ENCODE measurements around the gene ILDR1. TPM values are rescaled to one million over a fixed set of nuclear protein-coding genes. Genes with fewer than 3 reads are reported as not detected.
"Not testable (repeated sequence)": the region's sequence is repeated elsewhere in the genome, so short reads cannot be mapped to it uniquely, and the experiment has no call there.

ILDR1 gene
- total and polyA plus RNA-seq, 8 donors, result 2.2 to 8.2 (median 5.2) TPM

DNA sequence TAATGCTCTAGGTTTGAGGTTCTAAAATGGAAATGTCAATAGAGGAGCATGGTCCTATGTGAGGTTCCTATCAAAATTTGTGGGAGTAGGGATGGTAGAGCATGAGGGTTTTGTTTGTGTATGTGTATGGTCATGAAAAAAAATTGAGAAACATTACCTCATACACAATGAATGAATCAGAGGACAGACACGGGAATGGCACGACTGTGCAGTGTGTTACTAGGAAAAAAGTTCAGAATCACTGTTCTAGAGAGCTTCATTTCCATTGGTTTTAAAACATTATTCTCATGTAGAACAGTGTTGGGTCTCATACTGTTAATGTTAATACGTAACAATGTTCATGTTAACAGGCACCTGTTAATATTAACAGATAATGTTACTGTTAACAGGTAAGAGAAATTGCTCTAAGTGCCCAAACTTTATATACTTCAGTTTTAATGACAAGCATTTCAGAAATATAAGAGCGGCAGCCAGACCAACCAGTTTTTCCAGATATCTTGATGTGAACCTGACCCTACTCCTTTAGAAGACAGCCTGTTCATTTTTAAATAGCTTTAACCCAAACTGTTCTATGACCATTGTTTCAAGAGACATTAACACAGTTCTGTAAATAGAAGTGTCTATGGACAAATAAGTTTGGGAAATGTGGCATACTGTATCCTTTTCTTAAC, 79.8 kb downstream of the ILDR1 start:
- no peak for TF ChIP-seq CTCF (IDR thresholded peaks at IDR 0.05)
- Histone ChIP-seq H3K9me3 (no peaks in the 10 kb centered on the region), H3K27ac (peak overlapping the region; percentile 8 to 78 (median 44)), H3K4me3 (no peak overlapping the region), H3K27me3 (no peaks in the 10 kb centered on the region), H3K36me3 (no peaks in the 10 kb centered on the region), H3K4me1 (peaks cover 27 to 28% (median 27%) of the 10 kb centered on the region in 3 donors)
- DNase-seq (peak in 3 of 6 donors; percentile 33 to 61 (median 36)), FAIRE-seq (peak; percentile 63), ATAC-seq (peak; percentile 80 to 85 (median 82))
- WGBS, 2 donors, result 11 to 14% methylated on average over 4 of the region's 4 CpGs
- intact Hi-C loops (cut with DNase I), result no loop called here

DNA sequence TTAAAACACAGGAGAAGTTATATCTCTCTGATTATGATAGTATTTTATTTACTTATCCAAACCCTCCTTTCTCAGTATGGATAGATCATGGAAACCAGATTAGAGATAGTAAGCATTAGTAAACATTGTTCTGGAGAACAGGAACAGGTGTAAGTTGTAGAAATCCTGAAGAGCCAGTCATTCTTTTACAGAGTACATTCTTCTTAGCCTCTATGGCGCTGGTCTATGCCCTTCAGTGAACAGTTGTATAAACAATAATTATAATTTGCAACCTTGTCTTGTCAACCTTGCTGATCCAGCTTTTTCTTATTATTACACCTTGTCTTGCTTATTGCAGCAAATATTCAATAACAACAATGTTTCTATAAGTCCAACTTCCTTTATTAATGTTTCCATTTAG, 80.5 kb downstream of the ILDR1 start:
- Histone ChIP-seq H3K36me3 (no peaks in the 10 kb centered on the region), H3K27me3 (no peaks in the 10 kb centered on the region), H3K4me1 (peaks cover 27 to 28% (median 27%) of the 10 kb centered on the region in 3 donors), H3K4me3 (no peak overlapping the region), H3K27ac (peak overlapping the region; percentile 8 to 78 (median 44)), H3K9me3 (no peaks in the 10 kb centered on the region)
- TF ChIP-seq CTCF (IDR thresholded peaks at IDR 0.05), result no peak
- 28 to 29% methylated on average over 1 of the region's 1 CpG for WGBS, 2 donors
- DNase-seq (no peak), FAIRE-seq (no peak), ATAC-seq (peak; percentile 45 to 62 (median 57))
- intact Hi-C loops (cut with DNase I), result no loop called here

DNA sequence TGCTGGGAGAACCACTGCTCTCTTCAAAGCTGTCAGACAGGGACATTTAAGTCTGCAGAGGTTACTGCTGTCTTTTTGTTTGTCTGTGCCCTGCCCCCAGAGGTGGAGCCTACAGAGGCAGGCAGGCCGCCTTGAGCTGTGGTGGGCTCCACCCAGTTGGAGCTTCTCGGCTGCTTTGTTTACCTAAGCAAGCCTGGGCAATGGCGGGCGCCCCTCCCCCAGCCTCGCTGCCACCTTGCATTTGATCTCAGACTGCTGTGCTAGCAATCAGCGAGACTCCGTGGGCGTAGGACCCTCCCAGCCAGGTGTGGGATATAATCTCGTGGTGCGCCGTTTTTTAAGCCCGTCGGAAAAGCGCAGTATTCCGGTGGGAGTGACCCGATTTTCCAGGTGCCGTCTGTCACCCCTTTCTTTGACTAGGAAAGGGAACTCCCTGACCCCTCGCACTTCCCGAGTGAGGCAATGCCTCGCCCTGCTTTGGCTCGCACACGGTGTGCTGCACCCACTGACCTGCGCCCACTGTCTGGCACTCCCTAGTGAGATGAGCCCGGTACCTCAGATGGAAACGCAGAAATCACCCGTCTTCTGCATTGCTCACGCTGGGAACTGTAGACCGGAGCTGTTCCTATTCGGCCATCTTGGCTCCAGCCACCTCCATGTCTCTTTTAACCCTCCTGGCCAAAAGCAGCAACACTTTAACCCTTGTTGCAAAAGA, 83.7 kb downstream of the ILDR1 start:
- FAIRE-seq; ATAC-seq; H3K27me3 ChIP-seq; intact Hi-C loops (cut with DNase I); DNase-seq; H3K9me3 ChIP-seq; H3K27ac ChIP-seq; H3K36me3 ChIP-seq; H3K4me3 ChIP-seq: not testable (repeated sequence)
- H3K4me1 ChIP-seq, result peaks cover 19 to 23% (median 20%) of the 10 kb centered on the region in 3 donors
- 92 to 93% methylated on average over 27 to 29 of the region's 29 CpGs for WGBS, 2 donors

Other genes with a start within 250 kb of the ILDR1 start
- 10 to 100 TPM in 4 of 6 donors, 1 to 10 TPM in 2; 9.0 to 12.2 (median 10.6) TPM for gene IQCB1, start 187.2 kb downstream of the ILDR1 start, total RNA-seq
- gene IQCB1, start 187.2 kb downstream of the ILDR1 start, polyA plus RNA-seq, result 10 to 100 TPM; 12.5 to 18.3 TPM
- gene EAF2, start 187.0 kb downstream of the ILDR1 start, total RNA-seq, result 1 to 10 TPM; 2.9 to 8.6 (median 4.0) TPM
- gene EAF2, start 187.0 kb downstream of the ILDR1 start, polyA plus RNA-seq, result 1 to 10 TPM; 3.1 to 4.7 TPM
- 10 to 100 TPM in 2 of 6 donors, 1 to 10 TPM in 4; 4.5 to 22.5 (median 6.9) TPM for gene SLC15A2, start 127.8 kb downstream of the ILDR1 start, total RNA-seq
- gene SLC15A2, start 127.8 kb downstream of the ILDR1 start, polyA plus RNA-seq, result 1 to 10 TPM; 1.9 to 2.8 TPM
- gene CD86, start 33.1 kb upstream of the ILDR1 start, total RNA-seq, result 1 to 10 TPM in 3 of 6 donors, under 1 TPM in 3; 0.31 to 9.0 (median 1.5) TPM
- under 1 TPM; 0.31 to 0.38 TPM for gene CD86, start 33.1 kb upstream of the ILDR1 start, polyA plus RNA-seq
- 10 to 100 TPM in 3 of 6 donors, 1 to 10 TPM in 3; 7.6 to 15.5 (median 10.5) TPM for gene CASR, start 161.4 kb upstream of the ILDR1 start, total RNA-seq
- gene CASR, start 161.4 kb upstream of the ILDR1 start, polyA plus RNA-seq, result 10 to 100 TPM in 1 of 2 donors, 1 to 10 TPM in 1; 6.9 to 24.6 TPM